Measurements from ENCODE around the gene PARP2. TPM values are rescaled to one million over a fixed set of nuclear protein-coding genes. Genes with fewer than 3 reads are reported as not detected.

Gene PARP2
- total and polyA plus RNA-seq, 2 donors (not counting 3 experiments of a cell fraction or from before 2014, with no cell fraction given), result 15.7 to 30.6 TPM

DNA sequence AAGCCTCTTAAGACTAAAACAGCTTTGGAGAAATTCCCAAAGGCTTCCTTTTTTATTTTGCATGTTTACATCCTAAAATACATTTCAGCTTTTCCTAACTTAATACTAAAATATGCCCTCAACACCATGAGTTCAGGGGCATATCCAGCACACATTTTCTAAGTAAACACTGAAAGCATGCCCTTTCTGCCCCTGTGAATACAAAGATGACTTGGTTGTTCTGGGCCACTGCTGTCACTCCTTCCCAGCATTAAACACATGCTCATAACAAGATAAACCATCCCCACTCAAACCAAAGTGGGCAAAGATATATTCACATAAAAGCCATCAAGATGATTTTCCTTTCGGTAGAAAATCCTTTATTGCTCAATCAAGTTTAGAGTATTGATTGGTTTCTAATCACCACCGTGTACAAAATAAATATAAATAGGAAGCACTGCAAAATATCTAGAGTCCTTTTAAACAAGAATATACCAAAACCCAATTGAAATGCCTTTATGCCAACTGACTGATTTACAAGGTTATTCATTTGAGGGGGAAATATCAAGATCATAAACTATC, 12.3 kb upstream of the PARP2 start:
- FAIRE-seq (no peak), DNase-seq (ENCODE audit: low read depth, low spot score) (no peak)
- ChIA-PET CTCF (interaction anchor here (1.0 to 5.1 kb wide), 3 partner anchors 12 to 352 kb away, joined by 3 to 73 read pairs (median 4); partner anchors contain the start of gene PARP2), POLR2A (interaction anchor here (1.7 kb wide), 1 partner anchor 12 kb away, joined by 10 read pairs; the partner anchor contains the start of gene PARP2)
- H3K9me1 ChIP-seq (replicated peaks; ENCODE audit: control insufficient read depth, extremely low read depth, insufficient read depth, low read length), result no peaks in the 10 kb centered on the region
- BruUV-seq (replicated peaks), result no TSS peak
- H2AFZ ChIP-seq (ENCODE audit: low read depth, low read length), result no peak overlapping the region
- H3K27me3 ChIP-seq (ENCODE audit: control insufficient read depth in 2 of 2, insufficient read depth in 2 of 2, low read length in 2 of 2), result no peaks in the 10 kb centered on the region
- H4K20me1 ChIP-seq (replicated peaks; ENCODE audit: control insufficient read depth, extremely low read depth, insufficient read depth, low read length), result no peaks in the 10 kb centered on the region
- H3K9me3 ChIP-seq (replicated peaks; ENCODE audit: control insufficient read depth, insufficient read depth, low read length), result no peaks in the 10 kb centered on the region
- H3K79me2 ChIP-seq (ENCODE audit: control insufficient read depth, insufficient read depth, low read length), result peaks cover 62% of the 10 kb centered on the region
- peaks cover 2 to 18% of the 10 kb centered on the region in 2 experiments for H3K36me3 ChIP-seq (ENCODE audit: control insufficient read depth in 2 of 2, extremely low read depth in 1 of 2, insufficient read depth in 2 of 2, low read length in 2 of 2)
- no peak for TF ChIP-seq CTCF (IDR thresholded peaks at IDR 0.05; ENCODE audit: extremely low read depth in 1 of 2, insufficient read depth in 1 of 2, low read depth in 1 of 2, low read length in 2 of 2)
- TF ChIP-seq, protein P1, sequence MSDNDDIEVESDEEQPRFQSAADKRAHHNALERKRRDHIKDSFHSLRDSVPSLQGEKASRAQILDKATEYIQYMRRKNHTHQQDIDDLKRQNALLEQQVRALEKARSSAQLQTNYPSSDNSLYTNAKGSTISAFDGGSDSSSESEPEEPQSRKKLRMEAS (IDR thresholded peaks at IDR 0.05; ENCODE audit: insufficient read depth, insufficient read length), result no peak
- TF ChIP-seq FOS (IDR thresholded peaks at IDR 0.05; ENCODE audit: borderline replicate concordance, insufficient read depth, low read length), result no peak
- no peak for TF ChIP-seq MYC (IDR thresholded peaks at IDR 0.05; ENCODE audit: low read depth, low read length)
- intact Hi-C loops (cut with micrococcal nuclease), result no loop called here
- H3K4me3 ChIP-seq (replicated peaks in 1 of 3; ENCODE audit: insufficient read depth in 1 of 3, low read depth in 1 of 3, low read length in 3 of 3), result peak overlapping the region in 1 of 3 experiments; percentile 31
- no peak overlapping the region for H3K9ac ChIP-seq (replicated peaks; ENCODE audit: extremely low read depth, insufficient read depth, low read length)
- dilution Hi-C loops (cut with MboI; ENCODE audit: extremely low pct_ligation_motif_present, low sequenced_read_pairs), result no loop called here
- H3K4me1 ChIP-seq (ENCODE audit: control insufficient read depth, extremely low read depth, insufficient read depth, low read length), result peaks cover 25% of the 10 kb centered on the region
- H3K4me2 ChIP-seq (ENCODE audit: insufficient read depth, low read length), result peak overlapping the region; percentile 61
- H3K27ac ChIP-seq (ENCODE audit: insufficient read depth, low read depth, low read length), result no peak overlapping the region
